DMS153 (cell line): ENCODE results near the gene ZNF699.
"Not testable (repeated sequence)": the region's sequence is repeated elsewhere in the genome, so short reads cannot be mapped to it uniquely, and the experiment has no call there.

ENCODE experiments used
- DNase-seq: peaks from one replicate; lab custom pipeline; 2025; lab: John Stamatoyannopoulos, UW

The ZNF699 gene

DNA sequence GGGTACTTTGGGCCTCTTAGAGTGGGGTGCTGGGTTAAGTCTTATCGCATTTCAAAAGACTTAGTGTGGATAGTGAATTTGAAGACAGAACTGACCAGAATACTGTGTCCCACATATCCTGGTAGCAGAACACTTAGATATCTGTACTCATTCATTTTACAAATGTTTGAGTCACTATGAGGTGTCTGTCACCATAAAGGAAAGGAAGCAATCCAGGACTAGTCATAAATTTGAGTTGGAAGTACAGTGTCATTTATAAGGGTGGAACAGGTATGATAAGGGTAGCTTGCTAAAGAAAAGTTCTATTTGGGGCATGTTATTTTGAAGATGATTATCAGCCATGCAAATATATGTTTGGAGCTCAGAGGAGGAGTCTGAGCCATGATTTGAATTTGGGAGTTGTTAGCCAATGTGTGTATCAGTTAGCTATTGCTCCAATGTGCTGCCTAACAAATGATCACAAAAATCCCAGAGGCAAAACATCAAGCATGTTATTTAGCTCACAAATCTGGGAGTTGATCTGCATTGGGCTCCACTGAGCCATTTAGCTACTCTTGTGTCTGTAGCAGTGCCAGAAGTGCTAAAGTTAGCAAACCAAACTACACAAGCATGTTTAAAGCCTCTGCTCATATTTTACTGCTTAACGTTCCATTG, 20.3 kb downstream of the ZNF699 start:
- DNase-seq, result no peak

DNA sequence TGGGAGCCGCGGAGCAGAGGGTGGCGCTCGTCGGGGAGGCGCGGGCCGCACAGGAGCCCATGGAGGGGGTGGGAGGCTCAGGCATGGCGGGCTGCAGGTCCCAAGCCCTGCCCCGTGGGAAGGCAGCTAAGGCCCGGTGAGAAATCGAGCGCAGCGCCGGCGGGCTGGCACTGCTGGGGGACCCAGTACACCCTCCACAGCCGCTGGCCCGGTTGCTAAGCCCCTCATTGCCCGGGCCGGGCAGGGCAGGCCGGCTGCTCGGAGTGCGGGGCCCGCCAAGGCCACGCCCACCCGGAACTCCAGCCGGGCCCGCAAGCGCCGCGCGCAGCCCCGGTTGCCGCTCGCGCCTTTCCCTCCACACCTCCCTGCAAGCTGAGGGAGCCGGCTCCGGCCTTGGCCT, 26.2 kb downstream of the ZNF699 start:
- DNase-seq, result not testable (repeated sequence)

DNA sequence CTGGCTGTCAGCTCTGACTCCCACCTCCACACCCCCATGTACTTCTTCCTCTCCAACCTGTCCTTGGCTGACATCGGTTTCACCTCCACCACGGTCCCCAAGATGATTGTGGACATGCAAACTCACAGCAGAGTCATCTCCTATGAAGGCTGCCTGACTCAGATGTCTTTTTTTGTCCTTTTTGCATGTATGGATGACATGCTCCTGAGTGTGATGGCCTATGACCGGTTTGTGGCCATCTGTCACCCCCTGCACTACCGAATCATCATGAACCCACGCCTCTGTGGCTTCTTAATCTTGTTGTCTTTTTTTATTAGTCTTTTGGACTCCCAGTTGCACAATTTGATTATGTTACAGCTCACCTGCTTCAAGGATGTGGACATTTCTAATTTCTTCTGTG, 58.4 kb downstream of the ZNF699 start:
- no peak for DNase-seq

DNA sequence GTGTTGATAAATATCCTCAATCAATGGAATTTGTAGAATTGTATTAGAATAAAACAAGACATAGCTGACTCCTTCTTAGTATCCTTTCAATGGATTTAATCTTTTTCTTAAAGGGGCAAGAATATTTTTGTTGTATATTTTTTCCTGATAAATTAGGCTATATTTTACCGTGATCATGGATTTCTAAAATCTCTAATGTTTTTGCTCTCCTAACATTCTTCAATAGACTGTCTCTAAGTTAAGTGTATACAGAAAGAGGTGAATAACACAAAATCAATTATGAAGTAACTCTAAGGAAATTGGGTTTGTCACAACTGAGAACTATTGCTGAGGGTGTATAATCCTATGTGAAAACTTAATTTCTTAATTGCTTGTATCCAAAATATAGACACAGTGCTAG, 59.0 kb downstream of the ZNF699 start, which contains the start of gene OR7E24:
OR7E24 (plus strand) TSS at position 301 of the 400 bp plus-strand sequence. CDS start 114 bp downstream, outside the sequence.
- DNase-seq, result no peak
